Measurements from ENCODE around the gene SLC35B2.

DNA sequence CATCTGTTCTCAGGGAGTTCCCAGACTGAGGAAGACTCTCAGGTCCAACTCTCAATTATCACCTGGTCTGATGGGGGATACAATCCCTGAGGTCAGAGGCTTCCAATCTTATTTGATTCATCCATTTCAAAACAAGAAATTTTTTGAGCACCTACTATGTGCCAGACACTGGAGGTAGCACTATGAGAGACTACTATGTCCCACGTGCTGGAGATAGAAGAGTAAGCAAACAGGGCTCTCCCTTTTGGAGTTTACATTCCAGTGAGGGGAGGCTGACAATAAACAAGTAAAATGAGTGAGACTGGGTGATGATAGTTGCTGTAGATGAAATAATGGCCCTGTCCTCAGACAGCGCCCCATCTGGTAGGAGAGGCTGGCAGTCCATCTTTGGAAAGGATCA lies 29.4 kb upstream of the SLC35B2 start:
- TF ChIP-seq, protein P1, sequence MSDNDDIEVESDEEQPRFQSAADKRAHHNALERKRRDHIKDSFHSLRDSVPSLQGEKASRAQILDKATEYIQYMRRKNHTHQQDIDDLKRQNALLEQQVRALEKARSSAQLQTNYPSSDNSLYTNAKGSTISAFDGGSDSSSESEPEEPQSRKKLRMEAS (CRISPR knock-in tag; IDR thresholded peaks at IDR 0.05) = no peak
- TF ChIP-seq CTCF (IDR thresholded peaks at IDR 0.05) (no peak), NR2C2 (CRISPR knock-in tag; IDR thresholded peaks at IDR 0.05) (no peak), NR3C1 (CRISPR knock-in tag; conservative IDR thresholded peaks at IDR 0.05; ENCODE audit: low read depth) (no peak)
- TF ChIP-seq, protein P2, sequence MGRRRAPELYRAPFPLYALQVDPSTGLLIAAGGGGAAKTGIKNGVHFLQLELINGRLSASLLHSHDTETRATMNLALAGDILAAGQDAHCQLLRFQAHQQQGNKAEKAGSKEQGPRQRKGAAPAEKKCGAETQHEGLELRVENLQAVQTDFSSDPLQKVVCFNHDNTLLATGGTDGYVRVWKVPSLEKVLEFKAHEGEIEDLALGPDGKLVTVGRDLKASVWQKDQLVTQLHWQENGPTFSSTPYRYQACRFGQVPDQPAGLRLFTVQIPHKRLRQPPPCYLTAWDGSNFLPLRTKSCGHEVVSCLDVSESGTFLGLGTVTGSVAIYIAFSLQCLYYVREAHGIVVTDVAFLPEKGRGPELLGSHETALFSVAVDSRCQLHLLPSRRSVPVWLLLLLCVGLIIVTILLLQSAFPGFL (CRISPR knock-in tag; IDR thresholded peaks at IDR 0.05; ENCODE audit: borderline replicate concordance) = no peak
